Tibial nerve (tissue), 4 donors: ENCODE measurements around the gene CYP27A1. TPM values are rescaled to one million over a fixed set of nuclear protein-coding genes. Genes with fewer than 3 reads are reported as not detected.

ENCODE experiments used
- DNase-seq, 2 donors: peaks; one replicate each; pipeline ENCODE4 v3.0.0-alpha.2; 2019; ENCODE audit warnings: low spot score in 2 of 2
- H3K27ac ChIP-seq, 4 donors: fragments of 200-600 bp; sonication (generic) in 3 of 4; one replicate each; pipeline ENCODE4 v1.5.1; 2017 to 2019; ENCODE audit warnings: mild to moderate bottlenecking in 1 of 4
- H3K27me3 ChIP-seq, 2 donors: fragments of 200-600 bp; sonication (generic) in 1 of 2; one replicate each; pipeline versions ENCODE4 v1.5.1 to v1.6.0; 2017 to 2019
- H3K36me3 ChIP-seq, 3 donors: fragments of 200-600 bp; sonication (generic); one replicate each; pipeline ENCODE4 v1.5.1; 2018 to 2019
- H3K4me1 ChIP-seq, 4 donors: fragments of 200-600 bp; sonication (generic) in 3 of 4; one replicate each; pipeline ENCODE4 v1.5.1; 2017 to 2019
- H3K4me3 ChIP-seq, 4 donors: fragments of 200-600 bp; sonication (generic) in 3 of 4; one replicate each; pipeline ENCODE4 v1.5.1; 2017 to 2019; ENCODE audit warnings: mild to moderate bottlenecking in 1 of 4, moderate library complexity in 1 of 4
- H3K9me3 ChIP-seq, 4 donors: fragments of 200-600 bp; sonication (generic) in 3 of 4; one replicate each; pipeline ENCODE4 v1.5.1; 2017 to 2019
- CTCF ChIP-seq, 5 experiments: fragments of 200-600 bp in 3 of 5; fragments of 450-650 bp in 2 of 5; sonication (generic) in 3 of 5; IDR thresholded peaks; one replicate each; pipeline ENCODE4 v1.5.1; 2016 to 2019; ENCODE audit warnings: antibody characterized with exemption in 5 of 5, mild to moderate bottlenecking in 3 of 5, moderate library complexity in 2 of 5
- EP300 ChIP-seq, 2 donors: sonication (generic); formaldehyde crosslinking; IDR thresholded peaks; one replicate each; pipeline ENCODE4 v1.6.1; 2017; ENCODE audit warnings: antibody characterized with exemption in 2 of 2, mild to moderate bottlenecking in 1 of 2
- POLR2A ChIP-seq, 2 donors: fragments of 450-650 bp; IDR thresholded peaks; one replicate each; pipeline ENCODE4 v1.6.1; 2017; ENCODE audit warnings: antibody characterized with exemption in 2 of 2, mild to moderate bottlenecking in 2 of 2, moderate library complexity in 2 of 2
- WGBS, 2 donors: methylation state at CpG; one replicate each; pipeline ENCODE4 v1.1.5; 2018; 5-methylcytosine and 5-hydroxymethylcytosine counted together
- total RNA-seq, 4 donors: library from RNA; depleted of rRNA; stranded (reverse); fragments of >200 nt; gene quantifications; one replicate each; pipeline ENCODE4 v1.1.0, GENCODE V29; 2016

The CYP27A1 gene
- total RNA-seq, 4 donors from 2014 or later = 57.6 to 92.4 (median 78.9) TPM

- H3K4me3 ChIP-seq = no peak overlapping the region
- DNase-seq = no peak
- H3K27me3 ChIP-seq = no peaks in the 10 kb centered on the region
- no peak overlapping the region for H3K27ac ChIP-seq
- peaks cover 0 to 87% (median 16%) of the 10 kb centered on the region in 3 donors for H3K36me3 ChIP-seq
- H3K9me3 ChIP-seq = no peaks in the 10 kb centered on the region
- TF ChIP-seq EP300 (IDR thresholded peaks at IDR 0.05) = no peak
- TF ChIP-seq CTCF (IDR thresholded peaks at IDR 0.05) = no peak
- no peak for TF ChIP-seq POLR2A (IDR thresholded peaks at IDR 0.05)
- whole genome bisulfite sequencing, 2 donors = 83 to 88% methylated on average over 12 to 13 of the region's 13 CpGs
- peaks cover 0 to 10% (median 0%) of the 10 kb centered on the region in 4 donors for H3K4me1 ChIP-seq
Observed at GRCh38 chr2:218814540-218815243, 32.7 kb downstream of the CYP27A1 start.

GRCh38 chr2:218815244-218815637, 33.3 kb downstream of the CYP27A1 start:
- Histone ChIP-seq H3K27me3 (no peaks in the 10 kb centered on the region), H3K4me3 (no peak overlapping the region), H3K36me3 (peaks cover 0 to 89% (median 16%) of the 10 kb centered on the region in 3 donors), H3K9me3 (no peaks in the 10 kb centered on the region), H3K4me1 (peaks cover 0 to 8% (median 0%) of the 10 kb centered on the region in 4 donors), H3K27ac (no peak overlapping the region)
- WGBS, 2 donors = 76 to 78% methylated on average over 5 of the region's 5 CpGs
- no peak for TF ChIP-seq CTCF (IDR thresholded peaks at IDR 0.05)
- TF ChIP-seq POLR2A (IDR thresholded peaks at IDR 0.05) = no peak
- no peak for TF ChIP-seq EP300 (IDR thresholded peaks at IDR 0.05)
- DNase-seq = no peak

GRCh38 chr2:218815649-218816048, 33.7 kb downstream of the CYP27A1 start:
- Histone ChIP-seq H3K9me3 (no peaks in the 10 kb centered on the region), H3K36me3 (peaks cover 0 to 93% (median 16%) of the 10 kb centered on the region in 3 donors), H3K27ac (no peak overlapping the region), H3K4me3 (no peak overlapping the region), H3K4me1 (peaks cover 0 to 6% (median 0%) of the 10 kb centered on the region in 4 donors), H3K27me3 (no peaks in the 10 kb centered on the region)
- TF ChIP-seq EP300 (IDR thresholded peaks at IDR 0.05) (no peak), CTCF (IDR thresholded peaks at IDR 0.05) (no peak), POLR2A (IDR thresholded peaks at IDR 0.05) (no peak)
- DNase-seq = no peak
- 82 to 84% methylated on average over 4 of the region's 4 CpGs for WGBS, 2 donors

- Histone ChIP-seq H3K4me1 (no peaks in the 10 kb centered on the region), H3K9me3 (no peaks in the 10 kb centered on the region), H3K27ac (no peak overlapping the region), H3K27me3 (no peaks in the 10 kb centered on the region), H3K4me3 (no peak overlapping the region), H3K36me3 (peaks cover 0 to 98% (median 16%) of the 10 kb centered on the region in 3 donors)
- no peak for DNase-seq
- TF ChIP-seq EP300 (IDR thresholded peaks at IDR 0.05) (no peak), CTCF (IDR thresholded peaks at IDR 0.05) (no peak), POLR2A (IDR thresholded peaks at IDR 0.05) (no peak)
- WGBS, 2 donors = 66 to 88% methylated on average over 2 of the region's 2 CpGs
Observed at GRCh38 chr2:218816561-218817011, 34.6 kb downstream of the CYP27A1 start.

GRCh38 chr2:218819093-218819492, 37.1 kb downstream of the CYP27A1 start:
- Histone ChIP-seq H3K27ac (no peak overlapping the region), H3K4me1 (no peaks in the 10 kb centered on the region), H3K9me3 (no peaks in the 10 kb centered on the region), H3K4me3 (no peak overlapping the region), H3K36me3 (peaks cover 0 to 75% (median 3%) of the 10 kb centered on the region in 3 donors), H3K27me3 (no peaks in the 10 kb centered on the region)
- TF ChIP-seq CTCF (IDR thresholded peaks at IDR 0.05) = no peak
- TF ChIP-seq POLR2A (IDR thresholded peaks at IDR 0.05) = no peak
- no peak for TF ChIP-seq EP300 (IDR thresholded peaks at IDR 0.05)
- 87 to 89% methylated on average over 7 of the region's 7 CpGs for WGBS, 2 donors
- no peak for DNase-seq
